Occipital lobe (tissue), 2 donors: ENCODE data around the gene TECPR2. TPM values are rescaled to one million over a fixed set of nuclear protein-coding genes. Genes with fewer than 3 reads are reported as not detected.
A peak's percentile ranks its signal among the peaks of the same experiment; 100 is the strongest.
"Not testable (repeated sequence)": the region's sequence is repeated elsewhere in the genome, so short reads cannot be mapped to it uniquely, and the experiment has no call there.

Source experiments
- DNase-seq: peaks from one replicate; lab custom pipeline; 2025; lab: John Stamatoyannopoulos, UW
- total RNA-seq: library from RNA; depleted of rRNA; stranded (reverse); fragments of >200 nt; gene quantifications from one replicate; pipeline ENCODE4 v1.2.3, GENCODE V29; 2014

TECPR2 gene
- total RNA-seq, 1 donor from 2014 or later, result 15.9 TPM

GRCh38 chr14:102508410-102508773, 145.7 kb downstream of the TECPR2 start:
- no peak for DNase-seq

DNA sequence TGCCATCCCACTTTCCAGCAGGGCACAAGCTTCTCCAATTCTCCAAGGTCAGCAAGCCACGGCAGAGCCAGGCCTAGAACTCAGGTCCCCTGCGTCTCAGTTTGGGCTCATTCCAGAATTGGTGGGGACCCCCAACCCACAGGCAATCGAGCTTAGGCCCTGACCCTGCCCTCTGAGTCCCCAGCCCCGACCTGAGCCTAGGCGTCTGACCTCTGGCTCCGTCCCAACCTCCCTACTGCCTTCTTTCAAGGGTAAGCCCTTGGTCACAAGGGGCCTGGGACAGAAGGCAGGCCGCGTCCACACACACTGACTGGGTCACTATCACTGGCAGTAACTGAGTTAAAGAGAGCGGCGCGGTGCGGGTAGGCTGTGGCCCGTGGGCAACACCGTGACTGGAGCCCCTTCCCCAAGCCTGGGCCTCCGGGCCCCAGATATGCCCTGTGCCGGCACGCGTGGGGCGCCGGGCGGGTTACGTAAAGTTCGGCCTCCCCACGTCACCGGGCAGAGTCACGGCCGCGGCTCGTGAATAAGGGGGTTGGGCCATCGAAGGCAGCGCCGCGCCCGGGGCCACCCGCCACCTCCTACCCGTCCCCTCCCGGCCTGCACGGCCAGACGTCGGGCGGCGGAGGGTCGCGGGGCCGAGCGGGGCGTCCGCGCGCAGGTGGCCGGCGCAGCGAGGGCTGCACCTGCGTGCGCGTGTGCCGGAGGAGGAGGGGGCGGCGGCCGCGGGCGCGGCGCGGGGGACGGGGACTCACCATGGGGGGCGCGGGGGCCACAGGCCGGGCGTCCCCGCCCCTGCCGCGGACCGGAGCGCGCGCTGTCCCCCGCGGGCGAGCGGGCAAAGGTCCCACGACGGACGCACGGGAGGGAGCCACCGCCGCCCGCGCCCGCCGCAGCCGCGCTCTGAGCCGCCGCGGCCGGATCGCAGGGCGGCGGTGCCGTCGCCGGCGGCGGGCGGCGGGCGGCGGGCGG, 146.3 kb downstream of the TECPR2 start:
- no peak for DNase-seq

DNA sequence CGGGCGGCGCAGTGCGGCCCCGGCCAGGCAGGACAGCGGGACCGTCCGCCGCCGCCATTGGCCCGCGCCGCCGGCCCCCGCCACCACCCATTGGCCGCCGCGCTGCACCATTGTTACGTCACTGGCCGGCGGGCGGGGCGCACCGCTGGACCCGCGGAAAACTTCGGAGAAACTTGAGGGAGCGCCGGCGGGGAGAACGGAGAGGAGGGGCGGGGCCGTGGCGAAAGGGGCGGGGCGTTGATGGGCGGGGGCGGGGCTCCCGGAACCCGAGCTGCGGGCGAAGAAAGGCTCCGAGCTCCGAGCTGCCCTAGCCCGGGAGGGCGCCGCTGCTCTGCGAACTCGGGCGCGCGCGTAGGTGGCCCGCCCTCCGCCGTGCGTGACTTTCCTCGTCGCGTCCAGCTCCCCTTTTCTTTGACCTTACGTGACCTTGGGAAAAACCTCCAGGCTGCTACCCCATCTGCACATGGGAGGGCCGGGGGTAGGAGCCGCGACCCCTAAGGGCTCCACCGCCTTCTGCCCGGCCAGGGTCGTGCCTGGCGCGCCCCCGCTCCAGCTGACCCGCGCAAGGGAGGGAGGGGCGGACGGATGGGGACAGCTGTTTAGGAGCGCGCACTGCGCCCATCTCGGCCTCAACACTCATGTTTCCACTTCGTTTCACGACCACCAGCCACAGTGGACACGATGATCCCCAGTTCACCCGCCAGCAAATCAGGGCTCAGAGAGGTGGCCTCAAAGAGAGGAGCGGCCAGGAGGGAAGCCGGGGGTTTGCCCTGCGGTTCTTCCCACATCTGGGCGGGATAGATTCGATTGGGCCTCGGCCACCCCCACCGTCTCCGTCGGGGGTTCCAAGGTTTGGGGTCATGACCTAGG, 147.2 kb downstream of the TECPR2 start, which contains the start of gene ANKRD9:
TSS of gene ANKRD9 (minus strand) at position 31 of the 870 bp plus-strand sequence. CDS start 1,887 bp downstream, outside the sequence.
- peak; percentile 81 for DNase-seq

GRCh38 chr14:102510616-102511520, 148.1 kb downstream of the TECPR2 start:
- DNase-seq, result no peak

- no peak for DNase-seq
Measured at GRCh38 chr14:102511538-102511937, 148.8 kb downstream of the TECPR2 start.

GRCh38 chr14:102512793-102513300, 150.1 kb downstream of the TECPR2 start:
- DNase-seq, result no peak

DNA sequence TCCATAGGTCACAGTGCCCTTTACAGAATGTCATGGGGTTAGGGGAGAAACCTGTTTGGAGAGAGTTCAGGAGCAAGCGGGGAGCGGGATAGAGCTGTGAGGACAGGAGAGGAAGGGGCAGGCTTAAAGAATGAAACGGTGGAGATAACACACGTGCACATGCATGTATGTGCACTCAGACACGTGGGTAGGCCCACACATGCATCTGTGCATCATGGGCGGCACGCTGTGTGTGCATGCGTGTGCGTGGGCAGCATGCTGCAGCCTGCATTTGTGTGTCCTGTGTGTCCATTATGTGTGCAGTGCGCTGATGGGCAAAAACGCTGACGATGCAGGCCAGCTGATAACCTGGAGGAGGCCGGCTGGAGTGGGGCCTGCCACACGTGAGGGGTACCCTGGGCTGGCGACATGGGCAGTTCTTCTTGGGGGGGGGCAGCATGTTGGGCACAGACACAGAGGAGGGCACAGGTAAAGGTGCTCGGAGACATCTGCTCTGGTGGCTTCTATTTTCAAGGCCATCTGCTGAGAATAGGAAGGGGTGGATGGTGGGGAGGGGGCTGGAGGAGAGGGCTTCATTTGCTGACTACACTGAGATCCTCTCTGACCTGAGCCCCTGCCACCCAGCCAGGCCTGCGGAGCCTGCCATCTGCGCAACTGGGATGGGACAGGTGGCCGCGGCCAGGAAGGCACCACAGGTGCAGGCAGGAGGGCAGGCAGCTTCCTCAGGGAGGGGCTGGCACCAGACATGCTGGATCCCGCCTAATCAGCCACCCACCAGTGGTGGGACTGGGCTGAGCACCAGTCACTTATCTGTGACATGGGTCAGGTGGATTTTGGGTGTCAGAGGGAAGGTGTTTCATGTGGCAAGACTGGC, 151.4 kb downstream of the TECPR2 start:
- DNase-seq, result no peak

GRCh38 chr14:102514987-102515733, 152.4 kb downstream of the TECPR2 start:
- no peak for DNase-seq

DNA sequence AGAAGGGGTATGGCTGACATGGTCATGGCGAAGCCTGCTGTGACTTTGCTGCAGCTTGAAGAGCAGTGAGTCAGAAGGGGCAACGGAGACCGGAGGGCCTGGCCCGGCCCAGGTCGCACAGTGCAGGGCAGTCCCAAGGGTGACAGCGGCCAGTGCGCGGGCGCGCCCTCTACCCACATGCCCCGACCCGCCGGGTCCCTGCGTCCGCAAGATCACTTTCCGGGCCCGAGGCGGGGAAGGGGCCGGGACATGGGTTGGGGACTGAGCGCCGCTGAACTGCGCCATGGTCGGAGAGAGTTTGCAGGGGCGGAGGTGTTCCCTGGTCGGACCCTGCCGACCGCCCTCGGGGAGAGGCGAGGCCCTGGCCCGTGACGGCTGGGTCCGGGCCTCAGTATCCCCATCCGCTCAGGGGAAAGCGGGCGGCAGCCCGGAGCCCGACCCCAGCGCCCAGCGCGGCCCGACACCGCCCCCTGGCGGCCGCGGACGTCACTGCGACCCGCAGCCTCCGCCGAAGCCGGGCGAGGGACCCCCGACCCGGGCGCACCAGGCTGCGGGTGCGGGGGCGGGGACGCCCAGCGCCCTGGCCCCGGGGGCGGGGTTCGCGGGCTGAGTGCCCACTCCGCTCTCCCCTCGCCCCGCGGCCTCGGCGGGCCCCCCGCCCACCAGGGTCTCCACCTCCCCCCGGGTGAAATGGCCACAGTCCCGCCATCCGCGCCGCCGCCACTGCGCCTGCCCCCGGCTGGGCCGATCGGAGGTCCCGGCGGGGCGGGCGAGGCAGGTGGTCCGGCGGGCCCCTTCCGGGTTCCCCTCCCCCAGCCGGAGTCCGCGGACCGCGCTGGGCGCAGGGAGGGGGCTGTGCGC, 154.0 kb downstream of the TECPR2 start:
- DNase-seq, result no peak

DNA sequence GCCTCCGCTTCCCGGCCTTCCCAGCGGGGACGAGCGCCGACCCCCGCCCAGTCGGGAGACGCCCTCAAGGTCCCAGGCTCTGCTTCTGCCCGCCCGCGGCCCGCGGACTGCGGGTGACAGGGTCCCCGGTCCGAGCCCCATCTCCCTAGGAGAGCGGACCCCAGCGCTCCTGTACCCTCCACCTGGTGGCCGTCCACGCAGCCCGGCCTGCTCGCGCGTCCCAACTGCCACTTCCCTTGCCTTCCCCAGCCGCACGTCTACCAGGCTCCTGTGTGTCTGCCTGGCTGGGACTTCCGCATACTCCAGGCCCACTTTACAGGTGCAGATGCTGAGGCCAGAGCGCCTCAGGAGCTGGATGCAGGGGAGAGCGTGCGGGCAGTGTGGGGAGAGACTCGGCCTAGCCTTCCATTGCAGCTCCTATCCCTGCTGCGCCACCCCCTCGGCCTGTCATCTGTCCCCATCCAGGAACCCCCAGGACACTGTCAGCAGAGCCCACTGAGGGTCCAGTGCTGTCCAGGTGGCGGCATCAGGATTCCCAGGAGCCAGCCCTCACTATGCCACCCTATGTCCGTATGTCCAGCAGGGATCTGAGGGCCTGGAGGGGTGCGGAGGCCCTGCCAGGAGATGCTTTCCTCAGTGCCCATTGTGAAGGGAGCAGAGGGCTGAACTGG, 154.8 kb downstream of the TECPR2 start:
- DNase-seq, result no peak

DNA sequence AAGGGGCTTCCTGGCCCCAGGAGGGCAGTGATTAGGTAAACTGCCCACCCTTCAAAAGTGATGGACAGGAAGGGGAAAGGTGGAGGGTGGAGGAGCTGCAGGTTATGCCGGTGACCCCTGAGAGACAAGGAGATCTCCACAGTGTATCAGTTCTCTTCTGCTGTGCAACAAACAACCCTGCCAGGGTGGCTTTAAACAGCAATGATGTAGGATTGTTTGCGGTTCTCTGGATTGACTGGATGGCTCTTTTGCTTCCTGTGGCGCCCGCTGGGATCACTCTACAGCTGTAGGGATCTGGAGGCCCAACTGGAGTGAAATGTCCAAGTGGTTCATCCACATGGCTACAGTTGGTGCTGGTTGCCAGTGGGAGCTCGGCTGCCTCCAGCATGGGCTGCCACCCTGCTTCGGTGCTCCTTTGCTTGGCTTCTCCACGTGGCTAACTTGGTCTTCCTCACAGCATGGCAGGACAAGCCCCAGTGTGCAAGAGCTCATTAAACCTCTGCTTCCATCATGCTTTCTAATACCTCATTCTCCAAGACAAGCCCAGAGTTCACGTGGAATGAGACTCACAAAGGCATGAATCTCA, 155.4 kb downstream of the TECPR2 start:
- DNase-seq, result no peak

- not testable (repeated sequence) for DNase-seq
Measured at GRCh38 chr14:102519709-102520108, 157.0 kb downstream of the TECPR2 start.

DNA sequence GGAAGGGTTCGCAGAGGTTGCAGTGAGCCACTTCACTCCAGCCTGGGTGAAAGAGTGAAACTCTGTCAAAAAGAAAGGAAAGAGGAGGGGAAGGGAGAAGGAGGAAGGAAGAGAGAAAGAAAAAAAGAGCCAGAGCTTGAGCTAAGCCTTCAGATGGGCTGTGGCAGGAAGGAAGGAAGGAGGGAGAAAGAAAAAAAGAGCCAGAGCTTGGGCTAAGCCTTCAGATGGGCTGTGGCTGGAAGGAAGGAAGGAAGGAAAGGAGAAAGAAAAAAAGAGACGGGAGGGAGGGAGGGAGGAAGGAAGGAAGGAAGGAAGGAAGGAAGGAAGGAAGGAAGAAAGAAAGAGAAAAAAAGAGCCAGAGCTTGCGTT, 160.4 kb downstream of the TECPR2 start:
- DNase-seq, result no peak

- no peak for DNase-seq
Measured at GRCh38 chr14:102523569-102524450, 161.1 kb downstream of the TECPR2 start.

- DNase-seq, result peak; percentile 99
Measured at GRCh38 chr14:102524451-102525218, 161.9 kb downstream of the TECPR2 start.
